ENCODE data around the gene MON1A.

The MON1A gene

GRCh38 chr3:49882166-49882565, 47.4 kb downstream of the MON1A start:
- no peak for DNase-seq

- no peak for DNase-seq
Measured at GRCh38 chr3:49880581-49881315, 48.9 kb downstream of the MON1A start.

- DNase-seq, result no peak
Measured at GRCh38 chr3:49879721-49880120, 49.9 kb downstream of the MON1A start.

- DNase-seq, result no peak
Measured at GRCh38 chr3:49878686-49879085, 50.9 kb downstream of the MON1A start.

GRCh38 chr3:49877716-49878115, 51.9 kb downstream of the MON1A start:
- DNase-seq, result no peak

GRCh38 chr3:49876567-49876966, 53.0 kb downstream of the MON1A start:
- DNase-seq, result no peak

GRCh38 chr3:49873623-49874022, 56.0 kb downstream of the MON1A start:
- DNase-seq, result no peak

- DNase-seq, result no peak
Measured at GRCh38 chr3:49872801-49873281, 56.8 kb downstream of the MON1A start.

GRCh38 chr3:49871531-49872153, 58.0 kb downstream of the MON1A start:
- no peak for DNase-seq

GRCh38 chr3:49869525-49870126, 60.0 kb downstream of the MON1A start, which contains the start of gene CAMKV:
CAMKV (minus strand) TSS chr3:49869906; CDS start chr3:49862388, 7,518 bp downstream.
- peak; percentile 10 for DNase-seq

- DNase-seq, result no peak
Measured at GRCh38 chr3:49868862-49869466, 60.6 kb downstream of the MON1A start.

- DNase-seq, result peak; percentile 13
Measured at GRCh38 chr3:49867871-49868321, 61.7 kb downstream of the MON1A start.

GRCh38 chr3:49867400-49867799, 62.2 kb downstream of the MON1A start:
- DNase-seq, result no peak

- DNase-seq, result no peak
Measured at GRCh38 chr3:49865198-49865784, 64.3 kb downstream of the MON1A start.

- DNase-seq, result no peak
Measured at GRCh38 chr3:49864505-49864904, 65.1 kb downstream of the MON1A start.

GRCh38 chr3:49859576-49860305, 69.9 kb downstream of the MON1A start:
- no peak for DNase-seq

Measured in suppressor macrophage treated with lipopolysaccharide for 4 hours (primary cell).